Measurements from ENCODE around the gene ARIH2.
A peak's percentile ranks its signal among the peaks of the same experiment; 100 is the strongest.
"Not testable (repeated sequence)": the region's sequence is repeated elsewhere in the genome, so short reads cannot be mapped to it uniquely, and the experiment has no call there.

ARIH2 gene

DNA sequence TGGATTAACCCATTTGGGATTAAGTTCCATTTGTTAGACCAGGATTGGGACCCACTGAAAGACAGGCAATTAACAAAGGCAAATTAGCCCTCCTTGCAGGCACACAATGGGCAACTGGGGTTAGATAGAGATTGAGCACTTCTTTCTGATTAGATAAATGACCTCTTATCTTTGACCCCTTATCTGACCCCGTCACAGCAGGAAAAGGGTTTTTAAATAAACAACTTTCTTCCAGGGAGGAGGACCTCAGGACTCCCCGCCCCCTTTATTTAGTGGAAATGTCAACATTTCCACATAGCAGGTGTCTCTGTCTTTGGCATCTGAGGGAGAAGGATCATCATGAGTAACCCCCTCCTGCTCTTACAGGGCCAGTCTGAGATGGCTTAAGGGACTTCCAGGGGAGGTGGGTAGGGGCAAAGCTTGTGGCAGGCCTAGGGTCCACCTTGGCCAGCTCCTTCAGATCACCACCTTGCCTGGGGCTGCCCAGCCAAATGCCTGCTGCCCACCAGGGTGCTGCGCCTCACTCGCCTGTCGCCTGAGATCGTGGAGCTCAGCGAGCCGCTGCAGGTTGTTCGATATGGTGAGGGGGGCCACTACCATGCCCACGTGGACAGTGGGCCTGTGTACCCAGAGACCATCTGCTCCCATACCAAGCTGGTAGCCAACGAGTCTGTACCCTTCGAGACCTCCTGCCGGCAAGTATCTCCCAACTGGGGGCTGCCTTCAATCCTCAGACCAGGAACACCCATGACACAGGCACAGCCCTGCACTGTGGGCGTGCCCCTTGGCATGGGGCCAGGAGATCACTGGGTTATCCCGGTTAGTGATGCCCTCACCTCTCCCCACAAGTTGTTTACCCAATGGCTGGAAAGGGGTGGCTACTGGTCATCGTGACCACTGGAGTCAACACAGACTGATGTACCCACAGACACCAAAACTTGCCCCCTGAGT, 86.0 kb downstream of the ARIH2 start:
- no peak for DNase-seq

GRCh38 chr3:49005303-49005680, 86.7 kb downstream of the ARIH2 start:
- no peak for DNase-seq

GRCh38 chr3:49005998-49006397, 87.4 kb downstream of the ARIH2 start:
- no peak for DNase-seq

GRCh38 chr3:49006408-49007067, 87.9 kb downstream of the ARIH2 start:
- DNase-seq = no peak

GRCh38 chr3:49007068-49007770, 88.6 kb downstream of the ARIH2 start, which contains the start of gene WDR6:
WDR6 (plus strand) TSS chr3:49007391; CDS start chr3:49007432, 41 bp downstream.
- DNase-seq = peak; percentile 91

DNA sequence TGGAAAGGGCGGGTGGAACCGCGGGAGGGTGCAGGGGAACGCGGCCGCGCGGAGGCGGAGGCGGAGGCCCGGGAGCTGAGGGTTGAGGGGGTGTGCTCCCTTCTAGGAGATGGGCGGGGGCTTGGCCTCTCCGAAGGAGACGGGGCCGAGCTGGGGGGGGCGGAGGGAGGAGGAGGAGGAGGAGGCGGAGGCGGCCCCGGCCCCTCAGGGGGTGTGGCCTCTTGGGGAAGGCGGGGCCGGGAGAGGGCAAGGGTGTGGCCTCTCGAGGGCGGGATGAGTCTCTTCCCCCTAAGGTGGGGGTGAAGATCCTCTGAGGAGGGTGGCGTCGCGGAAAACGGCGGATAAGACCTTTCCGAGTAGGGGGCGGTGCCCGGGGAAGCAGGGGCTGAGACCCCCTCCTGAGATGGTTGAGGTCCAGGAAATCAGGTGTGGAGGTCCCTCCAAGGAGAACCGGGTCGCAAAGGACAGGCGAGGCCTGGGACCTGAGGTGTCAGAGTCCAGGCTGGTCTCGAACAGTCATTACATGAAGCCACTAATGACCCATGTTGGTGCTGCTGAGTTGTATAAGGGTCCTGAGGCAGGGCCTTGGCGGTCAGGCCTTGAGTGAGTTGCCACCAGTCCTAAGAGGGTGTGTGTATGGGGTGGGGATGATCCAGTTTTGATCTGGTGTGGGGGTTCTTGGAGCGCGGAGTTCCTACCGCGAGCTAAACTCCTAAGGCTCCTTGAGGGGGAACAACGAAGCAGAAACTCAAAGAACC, 89.3 kb downstream of the ARIH2 start:
- peak; percentile 19 for DNase-seq

DNA sequence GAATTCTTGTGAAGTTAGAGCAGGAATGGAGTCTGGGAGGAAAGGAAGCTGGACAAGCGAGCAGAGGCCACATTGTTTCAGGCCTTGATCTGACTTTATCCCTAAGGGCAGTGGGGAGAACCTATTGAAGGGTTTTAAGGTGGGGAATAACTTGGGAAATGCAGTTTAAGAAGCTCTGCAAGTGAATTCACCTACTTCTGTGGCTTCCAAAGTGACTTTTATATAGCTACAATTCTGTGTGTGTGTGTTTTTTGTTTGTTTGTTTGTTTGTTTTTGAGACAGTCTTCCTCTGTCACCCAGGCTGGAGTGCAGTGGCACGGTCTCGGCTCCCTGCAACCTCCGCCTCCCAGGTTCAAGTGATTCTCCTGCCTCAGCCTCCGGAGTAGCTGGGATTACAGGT, 90.0 kb downstream of the ARIH2 start:
- not testable (repeated sequence) for DNase-seq

GRCh38 chr3:49009396-49009795, 90.8 kb downstream of the ARIH2 start:
- no peak for DNase-seq

GRCh38 chr3:49012441-49013017, 93.9 kb downstream of the ARIH2 start:
- DNase-seq = no peak

GRCh38 chr3:49013113-49013737, 94.6 kb downstream of the ARIH2 start:
- DNase-seq = no peak

GRCh38 chr3:49013738-49014660, 95.4 kb downstream of the ARIH2 start:
- DNase-seq = no peak

DNA sequence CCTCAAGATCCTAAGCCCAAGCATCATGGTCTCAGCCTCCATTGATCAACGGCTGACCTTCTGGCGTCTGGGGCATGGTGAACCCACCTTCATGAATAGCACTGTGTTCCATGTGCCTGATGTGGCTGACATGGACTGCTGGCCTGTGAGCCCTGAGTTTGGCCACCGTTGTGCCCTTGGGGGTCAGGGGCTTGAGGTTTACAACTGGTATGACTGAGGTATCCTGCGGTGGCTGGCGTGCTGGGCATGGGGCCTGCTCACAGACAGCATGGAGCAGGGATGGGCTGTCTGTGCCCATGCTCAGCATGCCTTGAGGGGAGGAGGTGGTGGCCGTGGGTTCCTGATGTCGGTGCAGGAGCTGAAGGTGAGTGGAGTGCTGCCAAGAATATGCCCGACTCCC, 96.4 kb downstream of the ARIH2 start:
- DNase-seq = no peak

- DNase-seq = no peak
These were observed 97.1 kb downstream of the ARIH2 start for GRCh38 chr3:49015765-49016164.

GRCh38 chr3:49016414-49017228, 98.0 kb downstream of the ARIH2 start:
- no peak for DNase-seq

- no peak for DNase-seq
These were observed 98.8 kb downstream of the ARIH2 start for GRCh38 chr3:49017229-49017970.

- peak; percentile 53 for DNase-seq
These were observed 99.5 kb downstream of the ARIH2 start, which contains the start of gene DALRD3 for GRCh38 chr3:49017971-49018706. DALRD3 (minus strand) TSS chr3:49018580; CDS start chr3:49018564, 16 bp downstream.

GRCh38 chr3:49018707-49019006, 100.0 kb downstream of the ARIH2 start:
- DNase-seq = no peak

- DNase-seq = peak; percentile 51
These were observed 101.3 kb downstream of the ARIH2 start for GRCh38 chr3:49019941-49020329.

Data from GF-D8 (cell line).